GM18505 (cell line): Measurements from ENCODE around the gene SCMH1.

Experiments used
- ATAC-seq: cut with Tn5 transposase; IDR thresholded peaks from one replicate; pipeline ENCODE4 v1.9.1; 2021; ENCODE audit not compliant: unreplicated experiment
- POLR2A ChIP-seq: IDR thresholded peaks from 4 replicates; pipeline ENCODE4 v1.6.1; 2011; ENCODE audit warnings: borderline replicate concordance; ENCODE audit not compliant: insufficient read depth, insufficient read length; ENCODE audit errors: extremely low read depth

SCMH1 gene

DNA sequence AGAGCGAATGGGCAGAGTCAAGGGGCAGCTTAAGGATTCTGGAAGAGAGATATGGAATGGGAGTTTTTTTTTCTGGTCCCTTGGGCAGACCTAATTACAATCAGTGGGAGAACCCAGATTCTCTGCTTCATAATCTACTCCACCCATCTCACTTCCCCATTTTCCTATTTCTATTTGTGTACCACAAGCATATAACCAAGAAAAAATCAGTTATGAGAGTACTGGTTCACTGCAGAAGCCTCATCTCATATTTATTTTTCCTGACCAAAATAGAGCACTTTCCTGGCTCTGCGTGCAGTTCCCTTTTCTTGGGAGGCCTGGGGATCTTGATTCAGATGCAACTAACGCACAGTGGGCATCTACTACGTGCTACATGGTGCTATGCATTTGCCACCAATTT lies 138.3 kb downstream of the SCMH1 start:
- TF ChIP-seq POLR2A = no peak
- ATAC-seq = no peak

DNA sequence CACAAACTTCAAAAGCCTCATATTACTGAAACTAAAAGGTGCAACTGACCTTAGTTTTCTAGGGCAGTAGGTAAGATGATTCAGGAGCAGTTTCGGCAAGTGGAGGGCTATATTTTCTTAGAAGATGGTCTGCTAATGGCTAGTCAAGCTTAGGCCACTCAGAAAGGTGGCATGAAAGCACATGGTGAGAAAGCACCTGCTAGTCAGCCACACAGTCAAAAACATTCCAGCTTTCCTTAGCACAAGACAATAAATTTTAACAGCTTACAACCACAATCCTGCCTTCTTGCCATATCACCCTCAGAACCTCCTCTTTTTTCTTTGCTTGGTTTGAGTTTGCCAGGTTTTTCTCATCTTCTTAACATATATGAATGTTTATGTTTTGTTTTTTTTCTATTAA lies 139.5 kb downstream of the SCMH1 start:
- TF ChIP-seq POLR2A = no peak
- ATAC-seq = no peak

DNA sequence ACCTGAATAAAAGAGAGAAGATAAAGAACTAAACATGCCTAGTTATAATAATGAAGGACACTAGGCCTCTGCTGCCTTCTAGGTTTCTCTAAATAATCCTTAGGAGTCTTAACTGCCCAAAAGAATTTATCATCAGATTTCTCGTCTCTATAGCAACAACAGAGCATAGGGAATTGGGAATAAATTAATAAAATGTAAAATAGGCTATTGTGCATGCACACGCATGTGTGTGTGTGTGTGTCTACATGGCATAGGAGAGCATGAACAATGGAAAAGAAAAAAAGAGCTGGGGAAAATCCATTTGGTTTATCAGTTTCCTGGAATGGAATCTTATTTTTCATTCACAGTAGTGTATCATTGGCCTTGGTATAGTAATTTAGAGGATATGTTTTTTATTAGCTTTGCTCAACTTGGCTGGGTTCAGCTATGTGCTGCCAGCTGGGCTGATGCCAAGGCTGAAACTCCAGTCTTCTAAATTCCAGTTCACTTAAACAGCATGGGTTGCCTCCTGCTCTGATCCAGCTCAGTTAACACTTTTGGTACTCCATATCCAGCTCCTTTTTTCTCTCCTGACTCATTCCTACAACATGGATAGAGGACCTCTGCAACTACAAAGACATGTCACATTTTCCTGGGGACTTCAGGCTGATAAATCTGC lies 140.0 kb downstream of the SCMH1 start:
- ATAC-seq = no peak

DNA sequence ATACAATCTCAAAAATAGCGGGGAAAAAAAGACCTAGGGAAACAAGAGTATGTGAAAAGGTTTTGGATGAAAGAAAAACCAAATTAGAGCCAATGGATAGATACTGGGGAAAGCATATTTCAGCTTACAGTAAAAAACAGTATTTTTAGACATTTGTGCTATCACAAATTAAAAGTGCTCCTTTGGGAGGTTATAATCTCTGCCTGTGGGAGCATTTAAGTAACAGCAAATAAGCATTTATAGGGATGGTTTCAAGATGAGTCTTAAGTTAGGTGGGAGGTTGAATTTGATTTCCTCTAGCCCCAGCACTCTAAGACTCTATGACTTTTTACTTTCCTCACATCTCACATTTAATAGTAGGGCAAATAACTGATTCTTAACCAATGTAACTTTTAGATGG lies 141.0 kb downstream of the SCMH1 start:
- no peak for TF ChIP-seq POLR2A
- no peak for ATAC-seq

More for the DNA sequence above, 140.0 kb downstream of the SCMH1 start:
- TF ChIP-seq POLR2A = no peak

DNA sequence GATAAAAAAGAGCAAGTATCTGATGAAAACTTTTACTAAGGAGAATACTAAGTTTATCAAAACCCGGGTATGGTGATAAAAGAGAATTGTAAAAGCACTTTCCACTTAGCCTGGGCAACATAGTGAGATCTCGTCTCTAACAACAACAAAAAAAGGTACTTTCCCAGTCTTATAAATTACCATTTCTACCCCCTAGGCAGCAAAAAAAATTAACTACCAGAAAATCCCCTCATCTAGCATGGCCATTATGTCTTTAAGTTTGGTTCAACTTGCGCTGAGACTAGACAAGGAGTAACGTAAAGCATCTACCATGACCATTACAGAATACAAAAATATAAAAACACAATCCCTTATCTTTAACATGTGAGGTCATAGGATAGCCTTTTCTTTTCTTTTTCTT lies 141.9 kb downstream of the SCMH1 start:
- TF ChIP-seq POLR2A = no peak
- no peak for ATAC-seq

DNA sequence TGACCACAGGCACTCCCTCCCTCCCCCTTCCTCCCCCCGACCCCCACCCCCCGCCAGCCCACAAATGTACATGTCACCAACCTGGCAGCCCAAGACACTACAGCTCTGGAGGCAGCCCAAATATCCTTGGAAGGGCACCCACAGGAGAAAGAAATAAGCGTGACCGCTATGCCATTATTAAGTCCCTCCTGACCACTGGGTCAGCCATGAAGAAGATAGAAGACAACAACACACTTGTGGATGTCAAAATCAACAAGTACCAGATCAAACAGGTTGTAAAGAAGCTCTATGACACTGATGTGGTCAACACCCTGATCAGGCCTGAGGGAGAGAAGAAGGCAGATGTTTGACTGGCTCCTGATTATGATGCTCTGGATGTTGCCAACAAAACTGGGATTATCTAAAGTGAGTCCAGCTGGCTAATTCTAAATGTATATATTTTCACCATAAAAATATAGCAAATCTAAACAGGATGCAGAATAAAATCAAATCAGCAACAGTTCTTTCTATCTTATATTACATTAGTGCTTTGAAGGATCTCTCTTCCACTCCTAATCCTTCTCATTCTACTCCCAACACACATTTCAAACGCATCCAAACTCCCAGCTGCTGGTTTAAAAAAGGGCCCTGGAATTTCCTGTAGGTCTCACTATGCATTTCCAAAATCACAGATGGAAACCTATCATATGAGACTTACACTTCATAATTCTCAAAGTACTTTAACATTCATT lies 143.2 kb downstream of the SCMH1 start:
- ATAC-seq = no peak
- TF ChIP-seq POLR2A = no peak

DNA sequence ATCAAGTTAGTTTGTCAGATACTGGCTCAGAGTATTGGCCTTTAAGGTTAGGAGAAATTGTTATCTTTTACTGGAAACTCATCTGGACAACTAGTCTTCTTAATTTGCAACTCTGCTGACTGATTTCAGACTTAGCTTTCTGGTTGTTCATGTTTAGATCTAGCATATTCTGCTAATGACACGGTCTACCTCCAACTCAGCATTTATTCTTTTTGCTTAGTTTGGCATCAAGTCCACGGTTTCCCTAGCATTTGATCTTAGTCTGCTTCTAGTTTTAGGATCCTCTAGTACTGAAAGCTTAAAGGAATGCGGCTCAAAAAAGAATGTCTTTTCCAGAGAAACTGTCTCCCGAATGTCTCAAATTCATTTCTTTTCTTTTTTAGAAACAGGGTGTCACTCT lies 145.0 kb downstream of the SCMH1 start:
- no peak for TF ChIP-seq POLR2A
- no peak for ATAC-seq

DNA sequence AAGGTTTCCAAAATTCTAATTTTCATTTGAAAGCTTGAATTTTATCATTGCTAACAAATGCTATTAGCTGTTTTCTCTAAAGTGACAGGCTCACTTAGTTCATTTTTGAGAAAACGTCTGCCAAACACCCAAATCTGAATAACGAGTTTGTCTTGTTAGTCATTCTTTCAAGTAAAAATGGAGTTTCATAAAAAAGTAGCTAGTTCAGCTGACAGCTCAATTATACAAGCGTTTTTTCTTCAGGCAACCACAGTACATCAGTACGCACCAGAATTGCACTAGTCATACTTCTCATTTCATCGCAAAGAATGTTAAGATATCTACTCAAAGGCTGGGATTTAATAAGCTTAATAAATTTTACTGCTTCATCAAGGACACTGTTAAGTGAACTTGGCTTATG lies 148.3 kb downstream of the SCMH1 start:
- no peak for TF ChIP-seq POLR2A
- no peak for ATAC-seq

DNA sequence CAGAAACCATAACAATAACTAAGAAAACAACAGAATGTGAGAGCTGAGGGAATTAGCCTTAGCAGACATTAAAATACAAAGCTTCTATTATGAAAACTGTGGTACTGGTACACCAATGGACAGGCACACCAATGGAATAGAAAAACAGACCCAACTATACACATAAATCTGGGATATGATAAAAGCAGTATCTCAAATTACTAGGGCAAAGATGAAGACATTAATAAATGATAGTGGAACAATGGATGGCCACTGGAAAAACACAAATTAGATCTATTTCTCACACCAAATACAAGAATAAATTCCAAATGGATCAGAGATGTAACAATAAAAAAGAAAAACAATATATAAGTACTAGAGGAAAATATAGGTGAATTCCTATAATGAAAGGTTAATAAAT lies 155.2 kb downstream of the SCMH1 start:
- no peak for TF ChIP-seq POLR2A
- ATAC-seq = no peak

DNA sequence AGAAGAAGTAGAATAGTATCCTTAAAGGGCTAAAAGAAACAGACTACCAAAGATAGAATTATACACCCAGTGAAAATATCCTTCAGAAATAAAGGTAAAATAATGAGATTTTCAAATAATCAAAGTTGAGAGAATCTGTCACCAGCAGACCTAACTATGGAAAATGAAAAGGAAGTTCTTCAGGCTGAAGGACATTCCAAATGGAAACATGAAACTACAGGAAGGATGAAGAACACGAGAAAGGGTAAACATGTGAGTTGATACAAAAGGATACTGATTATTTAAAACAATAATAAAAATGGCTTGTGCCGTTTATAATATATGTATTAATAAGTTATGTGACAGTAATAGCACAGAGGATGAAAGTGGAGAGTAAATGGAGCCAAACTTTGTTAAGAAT lies 163.5 kb downstream of the SCMH1 start:
- no peak for TF ChIP-seq POLR2A
- ATAC-seq = no peak

DNA sequence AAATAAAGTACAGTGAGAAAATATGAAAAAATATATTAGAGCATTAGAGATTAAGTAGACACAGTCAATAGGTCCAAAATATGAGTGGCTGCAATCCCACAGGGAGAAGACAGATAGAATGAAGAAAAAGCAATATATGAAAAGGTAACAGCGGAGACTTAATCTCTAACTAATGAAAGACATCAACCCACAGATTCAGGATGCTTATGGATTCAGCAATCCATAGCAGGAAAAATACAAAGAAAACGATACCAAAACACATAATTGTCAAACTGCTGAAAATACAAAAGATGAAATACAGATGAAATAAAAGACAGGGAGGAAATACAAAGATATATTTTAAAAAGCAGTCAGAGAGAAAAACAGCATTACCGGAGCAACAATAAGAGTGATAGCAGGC lies 163.9 kb downstream of the SCMH1 start:
- no peak for TF ChIP-seq POLR2A
- ATAC-seq = no peak

DNA sequence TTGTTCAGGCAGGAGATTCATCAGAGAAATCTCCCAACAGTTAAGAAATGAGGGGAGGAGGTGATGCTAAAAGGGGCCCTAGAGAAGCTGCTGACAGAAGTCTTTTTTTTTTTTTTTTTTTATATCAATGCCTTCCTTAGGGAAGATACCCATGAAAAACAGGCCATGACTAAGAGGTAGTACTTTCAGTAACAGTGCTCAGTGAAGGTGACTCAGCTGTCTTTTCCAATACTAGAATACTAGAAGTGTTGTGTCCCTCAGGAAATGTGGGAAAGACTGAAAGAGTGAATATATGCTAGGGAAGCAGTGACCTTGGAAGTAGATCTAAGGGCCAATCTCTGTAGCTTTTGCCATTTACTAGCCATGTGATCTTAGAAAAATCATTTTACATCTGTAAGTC lies 168.1 kb downstream of the SCMH1 start:
- no peak for ATAC-seq

DNA sequence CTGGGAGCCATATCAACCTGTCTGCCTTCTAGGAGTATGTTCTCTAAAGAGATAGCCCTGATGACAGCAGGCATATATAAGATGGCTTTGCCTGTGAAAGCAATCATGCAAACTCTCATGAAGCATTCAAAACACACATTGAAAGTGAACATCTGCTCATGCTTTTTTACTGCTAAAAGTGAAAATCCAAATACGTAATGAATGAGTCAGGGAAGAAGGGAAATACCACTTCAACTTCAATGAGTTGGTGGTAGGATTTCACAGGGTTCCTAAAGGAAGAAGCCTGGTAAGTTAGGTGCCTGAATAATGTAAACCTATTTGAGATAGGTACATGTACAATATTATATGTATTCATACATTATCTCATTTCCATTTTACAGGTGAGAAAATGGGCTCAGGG lies 170.1 kb downstream of the SCMH1 start:
- no peak for ATAC-seq
- TF ChIP-seq POLR2A = no peak

More for the DNA sequence above, 168.1 kb downstream of the SCMH1 start:
- no peak for TF ChIP-seq POLR2A

DNA sequence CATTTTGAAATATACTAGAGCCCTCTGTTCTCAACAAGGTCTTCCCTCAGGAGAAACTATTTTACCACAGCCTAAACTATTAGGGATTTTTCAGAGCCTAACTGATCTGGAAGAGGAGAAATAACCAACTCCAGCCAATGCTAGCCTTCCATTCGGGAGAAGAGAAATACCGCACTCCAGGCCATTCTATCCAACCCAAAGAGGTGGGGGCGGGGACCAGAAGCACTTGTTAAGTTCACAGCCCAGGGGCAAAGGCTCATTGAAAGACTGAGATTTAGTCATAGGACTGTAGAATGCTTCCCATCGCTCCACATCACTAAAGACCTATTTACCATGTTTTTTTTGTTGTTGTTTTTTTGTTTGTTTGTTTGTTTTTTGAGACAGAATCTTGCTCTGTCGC lies 185.2 kb downstream of the SCMH1 start:
- no peak for TF ChIP-seq POLR2A

More for the DNA sequence above, 185.2 kb downstream of the SCMH1 start:
- no peak for ATAC-seq
